GM12878 (cell line): ENCODE measurements around the gene KRTAP10-11. TPM values are rescaled to one million over a fixed set of nuclear protein-coding genes. Genes with fewer than 3 reads are reported as not detected.

Source experiments
- ATAC-seq: fragments of 200-7000 bp; cut with Tn5 transposase; 3 replicates; pipeline ENCODE4 v1.9.1; 2020; ENCODE audit warnings: mild to moderate bottlenecking, moderate library complexity
- BruUV-seq: library from RNA; stranded (reverse); fragments of 400-500 nt; replicated peaks from 2 replicates; lab custom pipeline; 2021; lab: Mats Ljungman, UMichigan
- CTCF ChIA-PET: fragments of 300-600 bp; sonication (Branson Sonifier 250); formaldehyde crosslinking; extraction: SDS; loops from one replicate; lab custom pipeline; 2021; ENCODE audit warnings: inconsistent platforms; lab: Yijun Ruan, JAX
- POLR2A ChIA-PET: fragments of 350-600 bp; formaldehyde crosslinking; extraction: SDS; loops from one replicate; lab custom pipeline; 2021; ENCODE audit warnings: inconsistent platforms; lab: Charles Lee
- RAD21 ChIA-PET: fragments of 300-600 bp; sonication (Branson Sonifier 250); formaldehyde crosslinking; loops from one replicate; lab custom pipeline; 2023; ENCODE audit warnings: antibody characterized with exemption; ENCODE audit not compliant: unreplicated experiment; lab: Charles Lee
- SMC1A ChIA-PET: fragments of 300-600 bp; sonication (Branson Sonifier 250); formaldehyde crosslinking; loops from one replicate; lab custom pipeline; 2023; ENCODE audit not compliant: unreplicated experiment, uncharacterized antibody; lab: Charles Lee
- DNase-seq: peaks from one replicate; pipeline ENCODE4 v3.0.0-alpha.2; 2011; ENCODE audit warnings: low read depth, low spot score
- FAIRE-seq: peaks from 3 replicates; lab custom pipeline; 2011; peaks lifted over from hg19 to GRCh38; lab: Jason Lieb, UNC
- H2AFZ ChIP-seq: 2 replicates; pipeline ENCODE4 v1.6.0; 2011; ENCODE audit warnings: low read depth, low read length, control low read depth; ENCODE audit not compliant: control insufficient read depth
- H3K27ac ChIP-seq: 2 replicates; pipeline ENCODE4 v1.5.1; 2011; ENCODE audit warnings: control low read depth; ENCODE audit not compliant: control insufficient read depth, insufficient read depth
- H3K27me3 ChIP-seq, 2 experiments: replicated peaks in 1 of 2; 2 replicates each; pipeline versions ENCODE4 v1.6.0 to v1.6.1; 2011; ENCODE audit warnings: low read length in 1 of 2; ENCODE audit not compliant: control insufficient read depth in 2 of 2, insufficient read depth in 2 of 2
- H3K36me3 ChIP-seq, 2 experiments: 2 replicates each; pipeline ENCODE4 v1.5.1; 2011; ENCODE audit warnings: low read length in 1 of 2; ENCODE audit not compliant: control insufficient read depth in 2 of 2, insufficient read depth in 2 of 2
- H3K4me1 ChIP-seq: 2 replicates; pipeline ENCODE4 v1.6.1; 2011; ENCODE audit warnings: mild to moderate bottlenecking, low read length, moderate library complexity, mixed read lengths; ENCODE audit not compliant: control insufficient read depth, insufficient read depth
- H3K4me2 ChIP-seq: 2 replicates; pipeline ENCODE4 v1.6.0; 2011; ENCODE audit warnings: control low read depth; ENCODE audit not compliant: control insufficient read depth, insufficient read depth
- H3K4me3 ChIP-seq: fragments of 200-600 bp; sonication (generic); 2 replicates; pipeline ENCODE4 v1.5.1; 2016
- H3K79me2 ChIP-seq: 2 replicates; pipeline ENCODE4 v1.6.0; 2011; ENCODE audit warnings: low read length; ENCODE audit not compliant: control insufficient read depth, insufficient read depth
- H3K9ac ChIP-seq: 2 replicates; pipeline ENCODE4 v1.8.0; 2011; ENCODE audit warnings: low read length, control low read depth, mixed read lengths; ENCODE audit not compliant: control insufficient read depth, insufficient read depth
- H3K9me3 ChIP-seq: replicated peaks from 3 replicates; pipeline ENCODE4 v1.5.1; 2011; ENCODE audit warnings: mild to moderate bottlenecking, low read length; ENCODE audit not compliant: control insufficient read depth, insufficient read depth
- H4K20me1 ChIP-seq: 2 replicates; pipeline ENCODE4 v1.6.0; 2011; ENCODE audit not compliant: control insufficient read depth, insufficient read depth
- BMI1 ChIP-seq: fragments of 450-650 bp; IDR thresholded peaks from 2 replicates; pipeline ENCODE4 v1.6.1; 2016; ENCODE audit warnings: mild to moderate bottlenecking, moderate library complexity, borderline replicate concordance
- CBX5 ChIP-seq: sonication (generic); IDR thresholded peaks from 2 replicates; pipeline ENCODE4 v1.6.1; 2016; ENCODE audit warnings: low read depth, moderate library complexity, mild to moderate bottlenecking, inconsistent platforms
- ESRRA ChIP-seq: IDR thresholded peaks from 2 replicates; pipeline ENCODE4 v1.6.1; 2012; ENCODE audit warnings: mild to moderate bottlenecking, low read length, improper control_type of control experiment
- HDGF ChIP-seq: fragments of 450-650 bp; IDR thresholded peaks from 2 replicates; pipeline ENCODE4 v1.6.1; 2016; ENCODE audit warnings: antibody characterized with exemption
- IRF4 ChIP-seq: IDR thresholded peaks from 2 replicates; pipeline ENCODE4 v1.6.1; 2011; ENCODE audit warnings: low read depth, low read length
- MEF2B ChIP-seq: fragments of 450-650 bp; IDR thresholded peaks from 2 replicates; pipeline ENCODE4 v1.6.1; 2018; ENCODE audit warnings: mild to moderate bottlenecking, moderate library complexity; ENCODE audit not compliant: partially characterized antibody, poor library complexity, severe bottlenecking
- SMC3 ChIP-seq: IDR thresholded peaks from 2 replicates; pipeline ENCODE4 v1.6.1; 2011; ENCODE audit warnings: low read length, improper control_type of control experiment, borderline replicate concordance
- STAT1 ChIP-seq: fragments of 450-650 bp; conservative IDR thresholded peaks from 2 replicates; pipeline ENCODE4 v1.6.1; 2014; ENCODE audit warnings: antibody characterized with exemption, mild to moderate bottlenecking
- WGBS: methylation state at CpG from one replicate; pipeline ENCODE4 v1.1.6; 2016; ENCODE audit warnings: low lambda C conversion rate; ENCODE audit not compliant: insufficient replicate concordance, insufficient coverage; ENCODE audit errors: missing lambda C conversion rate; 5-methylcytosine and 5-hydroxymethylcytosine counted together
- in situ Hi-C: fragments of 300-500 bp; cut with MboI; formaldehyde crosslinking; loops from 9 replicates; pipeline ENCODE4 v1.14.3; 2018; ENCODE audit warnings: mixed read lengths
- intact Hi-C: fragments of 100-400 bp; cut with micrococcal nuclease; formaldehyde crosslinking; loops from one replicate; pipeline ENCODE4 v1.14.2; 2022; ENCODE audit not compliant: unreplicated experiment
- polyA plus RNA-seq, 11 experiments: library from polyadenylated mRNA; depleted of rRNA in 4 of 11; unstranded in 6 of 11; stranded (reverse) in 5 of 11; fragments of >200 nt; fragmentation: Nextera tagmentation in 4 of 11; fragmentation: Illumina TruSeq in 1 of 11; extraction: Ambion mirVana in 4 of 11; extraction: Trizol in 1 of 11; gene quantifications; 1 replicate in 1 of 11; 2 replicates in 10 of 11; pipeline versions ENCODE4 v1.2.1 to v1.2.3, GENCODE V29; 2011 to 2016; ENCODE audit warnings: inconsistent platforms in 2 of 11, missing spikeins in 2 of 11, low read depth in 1 of 11
- total RNA-seq, 4 experiments: library from RNA; depleted of rRNA in 3 of 4; stranded (reverse); fragments of >200 nt in 3 of 4; fragmentation: Illumina TruSeq in 1 of 4; extraction: Trizol in 1 of 4; gene quantifications; 2 replicates each; pipeline versions ENCODE4 v1.2.1 to v1.2.3, GENCODE V29; 2013 to 2021
- TF ChIP-seq, protein P1 (sequence below): fragments of 450-650 bp; IDR thresholded peaks from 2 replicates; pipeline ENCODE4 v1.6.1; 2018; ENCODE audit warnings: mild to moderate bottlenecking, low read depth, moderate library complexity; ENCODE audit not compliant: partially characterized antibody
- TF ChIP-seq, protein P2 (sequence below): IDR thresholded peaks from 2 replicates; pipeline ENCODE4 v1.6.1; 2011; ENCODE audit warnings: mild to moderate bottlenecking, low read depth, low read length, moderate library complexity; ENCODE audit not compliant: insufficient replicate concordance

The KRTAP10-11 gene
- total and polyA plus RNA-seq, 10 of the 15 experiments (the other 5 are each of a cell fraction or from before 2014, with no cell fraction given): not detected

DNA sequence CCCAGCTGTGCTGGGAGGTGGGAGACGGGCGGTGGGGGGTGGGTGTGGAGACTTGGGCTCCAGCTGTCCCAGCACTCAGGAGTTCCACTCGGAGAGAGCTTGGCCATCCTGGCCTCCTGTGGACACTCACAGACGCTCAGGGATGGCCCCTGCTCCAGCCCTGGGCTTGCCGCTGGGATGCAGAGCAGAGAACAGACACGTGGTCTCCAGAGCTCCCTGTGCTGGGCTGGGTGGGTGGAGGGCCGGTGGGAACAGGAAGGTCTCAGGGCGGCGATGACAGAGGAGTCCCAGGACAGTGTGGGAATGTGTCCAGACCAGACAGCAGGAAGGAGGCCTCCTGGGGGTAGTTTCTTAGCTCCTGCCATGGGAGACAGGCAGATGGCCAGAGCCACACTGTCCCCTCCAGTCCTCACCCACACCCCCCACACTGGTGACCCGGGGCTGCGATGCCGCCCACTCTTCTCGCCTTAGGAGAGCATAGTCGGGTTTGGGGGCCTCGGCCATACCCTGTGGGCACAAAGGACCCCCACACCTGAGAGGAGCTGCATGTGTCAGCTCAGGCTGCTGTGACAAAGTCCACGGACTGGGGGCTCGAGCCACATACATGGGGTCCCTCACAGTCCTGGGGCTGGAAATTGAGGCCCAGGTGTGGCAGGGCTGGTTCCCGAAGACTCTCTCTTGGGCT, 17.4 kb upstream of the KRTAP10-11 start:
- Histone ChIP-seq H4K20me1 (no peaks in the 10 kb centered on the region), H3K36me3 (no peaks in the 10 kb centered on the region), H3K9ac (no peak overlapping the region), H3K27ac (no peak overlapping the region), H3K4me3 (no peak overlapping the region), H2AFZ (no peak overlapping the region), H3K4me2 (no peak overlapping the region), H3K79me2 (no peaks in the 10 kb centered on the region), H3K27me3 (no peaks in the 10 kb centered on the region), H3K4me1 (no peaks in the 10 kb centered on the region), H3K9me3 (peaks cover 9% of the 10 kb centered on the region; the same call in 1 of the 3 replicates)
- FAIRE-seq (no peak), DNase-seq (no peak), ATAC-seq (no peak)
- in situ Hi-C loops: no loop called here
- 50% methylated on average over 15 of the region's 18 CpGs for WGBS
- TF ChIP-seq MEF2B: no peak
- TF ChIP-seq, protein P1, sequence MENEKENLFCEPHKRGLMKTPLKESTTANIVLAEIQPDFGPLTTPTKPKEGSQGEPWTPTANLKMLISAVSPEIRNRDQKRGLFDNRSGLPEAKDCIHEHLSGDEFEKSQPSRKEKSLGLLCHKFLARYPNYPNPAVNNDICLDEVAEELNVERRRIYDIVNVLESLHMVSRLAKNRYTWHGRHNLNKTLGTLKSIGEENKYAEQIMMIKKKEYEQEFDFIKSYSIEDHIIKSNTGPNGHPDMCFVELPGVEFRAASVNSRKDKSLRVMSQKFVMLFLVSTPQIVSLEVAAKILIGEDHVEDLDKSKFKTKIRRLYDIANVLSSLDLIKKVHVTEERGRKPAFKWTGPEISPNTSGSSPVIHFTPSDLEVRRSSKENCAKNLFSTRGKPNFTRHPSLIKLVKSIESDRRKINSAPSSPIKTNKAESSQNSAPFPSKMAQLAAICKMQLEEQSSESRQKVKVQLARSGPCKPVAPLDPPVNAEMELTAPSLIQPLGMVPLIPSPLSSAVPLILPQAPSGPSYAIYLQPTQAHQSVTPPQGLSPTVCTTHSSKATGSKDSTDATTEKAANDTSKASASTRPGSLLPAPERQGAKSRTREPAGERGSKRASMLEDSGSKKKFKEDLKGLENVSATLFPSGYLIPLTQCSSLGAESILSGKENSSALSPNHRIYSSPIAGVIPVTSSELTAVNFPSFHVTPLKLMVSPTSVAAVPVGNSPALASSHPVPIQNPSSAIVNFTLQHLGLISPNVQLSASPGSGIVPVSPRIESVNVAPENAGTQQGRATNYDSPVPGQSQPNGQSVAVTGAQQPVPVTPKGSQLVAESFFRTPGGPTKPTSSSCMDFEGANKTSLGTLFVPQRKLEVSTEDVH: no peak
- TF ChIP-seq CBX5: no peak
- TF ChIP-seq HDGF: no peak
- no peak for TF ChIP-seq BMI1
- TF ChIP-seq STAT1: no peak
- TF ChIP-seq ESRRA: no peak
- no peak for TF ChIP-seq IRF4
- TF ChIP-seq SMC3: no peak
- TF ChIP-seq, protein P2, sequence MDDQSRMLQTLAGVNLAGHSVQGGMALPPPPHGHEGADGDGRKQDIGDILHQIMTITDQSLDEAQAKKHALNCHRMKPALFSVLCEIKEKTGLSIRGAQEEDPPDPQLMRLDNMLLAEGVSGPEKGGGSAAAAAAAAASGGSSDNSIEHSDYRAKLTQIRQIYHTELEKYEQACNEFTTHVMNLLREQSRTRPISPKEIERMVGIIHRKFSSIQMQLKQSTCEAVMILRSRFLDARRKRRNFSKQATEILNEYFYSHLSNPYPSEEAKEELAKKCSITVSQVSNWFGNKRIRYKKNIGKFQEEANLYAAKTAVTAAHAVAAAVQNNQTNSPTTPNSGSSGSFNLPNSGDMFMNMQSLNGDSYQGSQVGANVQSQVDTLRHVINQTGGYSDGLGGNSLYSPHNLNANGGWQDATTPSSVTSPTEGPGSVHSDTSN: no peak
- intact Hi-C loops: no loop called here
- no TSS peak for BruUV-seq
- POLR2A ChIA-PET: no interaction called here
- CTCF ChIA-PET: no interaction called here
- RAD21 ChIA-PET: no interaction called here
- SMC1A ChIA-PET: no interaction called here
